ENCODE results near the gene MGRN1. TPM values are rescaled to one million over a fixed set of nuclear protein-coding genes. Genes with fewer than 3 reads are reported as not detected.

The MGRN1 gene
- total and polyA plus RNA-seq, 2 of the 13 experiments (the other 11 are each of a cell fraction or from before 2014, with no cell fraction given), result 11.9 to 12.6 TPM

- TF ChIP-seq PRPF4 (IDR thresholded peaks at IDR 0.05; ENCODE audit: low read depth, low read length, poor library complexity, severe bottlenecking) (no peak), ATF2 (CRISPR knock-in tag; IDR thresholded peaks at IDR 0.05) (no peak), ZBTB21 (CRISPR knock-in tag; IDR thresholded peaks at IDR 0.05) (no peak), HNRNPH1 (optimal IDR thresholded peaks at IDR 0.05; ENCODE audit: low read depth, low read length) (no peak), ZNF292 (CRISPR knock-in tag; IDR thresholded peaks at IDR 0.05; ENCODE audit: borderline replicate concordance, low read depth) (peak; percentile 46; the same call in 1 of the 2 replicates), SNRNP70 (IDR thresholded peaks at IDR 0.05; ENCODE audit: low read depth, low read length) (no peak), RNF219 (CRISPR knock-in tag; IDR thresholded peaks at IDR 0.05) (no peak), IRX3 (CRISPR knock-in tag; IDR thresholded peaks at IDR 0.05; ENCODE audit: borderline replicate concordance, low read depth) (no peak), ZBTB1 (CRISPR knock-in tag; IDR thresholded peaks at IDR 0.05; ENCODE audit: borderline replicate concordance) (no peak), ZNF530 (CRISPR knock-in tag; IDR thresholded peaks at IDR 0.05; ENCODE audit: low read depth) (no peak), TBX2 (CRISPR knock-in tag; IDR thresholded peaks at IDR 0.05; ENCODE audit: borderline replicate concordance) (no peak; the same call in 1 of the 2 replicates), ZNF7 (CRISPR knock-in tag; IDR thresholded peaks at IDR 0.05) (no peak), HNF4G (IDR thresholded peaks at IDR 0.05; ENCODE audit: borderline replicate concordance, low read depth, low read length) (0 out of 2 replicates have a peak, but pooled peaks have one; percentile 34), HNF4G (CRISPR knock-in tag; IDR thresholded peaks at IDR 0.05; ENCODE audit: borderline replicate concordance, low read depth) (no peak), ATAD3A (CRISPR knock-in tag; IDR thresholded peaks at IDR 0.05) (no peak), ZNF891 (CRISPR knock-in tag; IDR thresholded peaks at IDR 0.05) (no peak), ELF1 (CRISPR knock-in tag; IDR thresholded peaks at IDR 0.05) (peak; percentile 72), KAT2B (IDR thresholded peaks at IDR 0.05; ENCODE audit: borderline replicate concordance, low read depth, low read length) (no peak), BORCS8-MEF2B (CRISPR knock-in tag; IDR thresholded peaks at IDR 0.05) (no peak), RARG (CRISPR knock-in tag; IDR thresholded peaks at IDR 0.05; ENCODE audit: low read depth) (no peak), ZNF670 (CRISPR knock-in tag; IDR thresholded peaks at IDR 0.05; ENCODE audit: borderline replicate concordance) (peak; percentile 54; the same call in 1 of the 2 replicates), ZSCAN20 (CRISPR knock-in tag; IDR thresholded peaks at IDR 0.05; ENCODE audit: borderline replicate concordance) (no peak), ZSCAN22 (CRISPR knock-in tag; IDR thresholded peaks at IDR 0.05) (no peak), JUND (CRISPR knock-in tag; IDR thresholded peaks at IDR 0.05) (no peak), ZNF672 (CRISPR knock-in tag; IDR thresholded peaks at IDR 0.05) (no peak), ZNF562 (CRISPR knock-in tag; IDR thresholded peaks at IDR 0.05; ENCODE audit: borderline replicate concordance) (no peak), ASH2L (IDR thresholded peaks at IDR 0.05; ENCODE audit: insufficient read length, low read depth, low read length) (no peak), ZNF138 (CRISPR knock-in tag; IDR thresholded peaks at IDR 0.05; ENCODE audit: low read depth) (no peak), ZNF747 (CRISPR knock-in tag; IDR thresholded peaks at IDR 0.05; ENCODE audit: borderline replicate concordance) (no peak), FOSL1 (CRISPR knock-in tag; IDR thresholded peaks at IDR 0.05; ENCODE audit: borderline replicate concordance) (no peak)
These were observed 35.9 kb downstream of the MGRN1 start (continued) for GRCh38 chr16:4660454-4661007.

All from HepG2 (cell line).